IMR-90 (cell line): ENCODE measurements around the gene CENPK. TPM values are rescaled to one million over a fixed set of nuclear protein-coding genes. Genes with fewer than 3 reads are reported as not detected.

Experiments used
- BHLHE40 ChIP-seq: fragments of 150-350 bp; IDR thresholded peaks from 2 replicates; pipeline ENCODE4 v1.6.1; 2016; ENCODE audit warnings: mild to moderate bottlenecking, low read depth, low read length
- CEBPB ChIP-seq: IDR thresholded peaks from 2 replicates; pipeline ENCODE4 v1.6.1; 2012; ENCODE audit warnings: low read depth, low read length, improper control_type of control experiment
- CTCF ChIP-seq: conservative IDR thresholded peaks from 2 replicates; pipeline ENCODE4 v1.5.1; 2012; ENCODE audit warnings: mild to moderate bottlenecking, low read depth, low read length, improper control_type of control experiment
- MAFK ChIP-seq: IDR thresholded peaks from 2 replicates; pipeline ENCODE4 v1.6.1; 2012; ENCODE audit warnings: low read depth, low read length, improper control_type of control experiment
- NFE2L2 ChIP-seq: fragments of 150-350 bp; IDR thresholded peaks from 2 replicates; pipeline ENCODE4 v1.6.1; 2016; ENCODE audit warnings: low read depth, mild to moderate bottlenecking, low read length
- POLR2A ChIP-seq: IDR thresholded peaks from 2 replicates; pipeline ENCODE4 v1.6.1; 2012; ENCODE audit warnings: mild to moderate bottlenecking, low read depth, low read length
- RCOR1 ChIP-seq: IDR thresholded peaks from 2 replicates; pipeline ENCODE4 v1.6.1; 2012; ENCODE audit warnings: mild to moderate bottlenecking, low read length, improper control_type of control experiment; ENCODE audit not compliant: insufficient replicate concordance
- RFX5 ChIP-seq: IDR thresholded peaks from 2 replicates; pipeline ENCODE4 v1.8.0; 2012; ENCODE audit warnings: low read depth, mild to moderate bottlenecking, low read length, moderate library complexity
- SMC3 ChIP-seq: fragments of 150-350 bp; IDR thresholded peaks from 2 replicates; pipeline ENCODE4 v1.6.1; 2016; ENCODE audit warnings: low read depth, mild to moderate bottlenecking, antibody characterized with exemption, low read length, moderate library complexity
- polyA plus RNA-seq, 3 experiments: library from polyadenylated mRNA; depleted of rRNA; stranded (reverse); fragments of >200 nt; gene quantifications; 2 replicates each; pipeline ENCODE4 v1.2.3, GENCODE V29; 2012; ENCODE audit warnings: low replicate concordance in 1 of 3
- total RNA-seq: library from RNA; depleted of rRNA; stranded (reverse); fragments of >200 nt; gene quantifications from 2 replicates; pipeline ENCODE4 v1.2.3, GENCODE V29; 2012

Gene CENPK
- total and polyA plus RNA-seq, 2 of the 4 experiments (the other 2 are of a cell fraction) = 5.6 to 9.4 TPM

- TF ChIP-seq CTCF = no peak
- TF ChIP-seq MAFK = no peak
- no peak for TF ChIP-seq RFX5
- TF ChIP-seq POLR2A = no peak
- TF ChIP-seq SMC3 = no peak
- no peak for TF ChIP-seq RCOR1
- TF ChIP-seq NFE2L2 = no peak
- no peak for TF ChIP-seq BHLHE40
- no peak for TF ChIP-seq CEBPB
Observed at GRCh38 chr5:65481171-65481581, 81.8 kb downstream of the CENPK start (continued).
